H9 (cell line): ENCODE results near the gene CNIH1. TPM values are rescaled to one million over a fixed set of nuclear protein-coding genes. Genes with fewer than 3 reads are reported as not detected.

ENCODE experiments used
- DNase-seq: peaks from one replicate; pipeline ENCODE4 v3.0.0-alpha.2; 2017
- H2AFZ ChIP-seq: one replicate; pipeline ENCODE4 v1.6.1; 2013; ENCODE audit warnings: mild to moderate bottlenecking, low read length, control low read depth, moderate library complexity
- H2AK5ac ChIP-seq: 2 replicates; pipeline ENCODE4 v1.6.1; 2013; ENCODE audit warnings: low read length, control low read depth, mixed read lengths; ENCODE audit not compliant: insufficient read length
- H2BK120ac ChIP-seq: one replicate; pipeline ENCODE4 v1.6.1; 2013; ENCODE audit warnings: low read depth, mild to moderate bottlenecking, low read length, control low read depth, inconsistent platforms; ENCODE audit not compliant: poor library complexity, severe bottlenecking
- H2BK12ac ChIP-seq: 2 replicates; pipeline ENCODE4 v1.6.1; 2013; ENCODE audit warnings: low read length, control low read depth, mixed read lengths, low read depth; ENCODE audit not compliant: insufficient read length
- H2BK15ac ChIP-seq: 2 replicates; pipeline ENCODE4 v1.6.1; 2013; ENCODE audit warnings: low read depth, low read length, control low read depth
- H2BK20ac ChIP-seq: one replicate; pipeline ENCODE4 v1.6.1; 2013; ENCODE audit warnings: low read depth, mild to moderate bottlenecking, low read length, control low read depth, inconsistent platforms; ENCODE audit not compliant: poor library complexity, severe bottlenecking
- H2BK5ac ChIP-seq: 2 replicates; pipeline ENCODE4 v1.6.1; 2013; ENCODE audit warnings: low read length, control low read depth, mixed read lengths; ENCODE audit not compliant: insufficient read length
- H3K14ac ChIP-seq: 2 replicates; pipeline ENCODE4 v1.6.1; 2013; ENCODE audit warnings: low read length, control low read depth; ENCODE audit not compliant: insufficient read depth
- H3K18ac ChIP-seq: 2 replicates; pipeline ENCODE4 v1.6.1; 2013; ENCODE audit warnings: low read depth, mild to moderate bottlenecking, mixed read lengths, low read length, control low read depth; ENCODE audit not compliant: insufficient read length
- H3K23ac ChIP-seq: 2 replicates; pipeline ENCODE4 v1.6.1; 2013; ENCODE audit warnings: low read length, control low read depth, mixed read lengths, low read depth; ENCODE audit not compliant: insufficient read length
- H3K23me2 ChIP-seq: 2 replicates; pipeline ENCODE4 v1.6.1; 2013; ENCODE audit warnings: low read depth, mild to moderate bottlenecking, mixed read lengths, low read length, control low read depth; ENCODE audit not compliant: insufficient read length, poor library complexity, severe bottlenecking
- H3K27ac ChIP-seq: 2 replicates; pipeline ENCODE4 v1.5.1; 2013; ENCODE audit warnings: low read length, control low read depth, mixed read lengths, low read depth; ENCODE audit not compliant: insufficient read length
- H3K27me3 ChIP-seq: 2 replicates; pipeline ENCODE4 v1.6.1; 2013; ENCODE audit warnings: low read length, control low read depth, inconsistent platforms; ENCODE audit not compliant: insufficient read depth
- H3K4ac ChIP-seq: 2 replicates; pipeline ENCODE4 v1.6.1; 2013; ENCODE audit warnings: low read depth, mild to moderate bottlenecking, control low read depth, inconsistent platforms, low read length, moderate library complexity
- H3K4me1 ChIP-seq: 2 replicates; pipeline ENCODE4 v1.6.1; 2013; ENCODE audit warnings: low read length, control low read depth, inconsistent platforms; ENCODE audit not compliant: insufficient read depth
- H3K4me2 ChIP-seq: 2 replicates; pipeline ENCODE4 v1.6.1; 2013; ENCODE audit warnings: low read length, control low read depth, mixed read lengths; ENCODE audit not compliant: insufficient read length, insufficient read depth
- H3K56ac ChIP-seq: 2 replicates; pipeline ENCODE4 v1.6.1; 2013; ENCODE audit warnings: low read depth, mild to moderate bottlenecking, mixed read lengths, low read length, control low read depth; ENCODE audit not compliant: insufficient read length
- H3K79me1 ChIP-seq: 2 replicates; pipeline ENCODE4 v1.6.1; 2013; ENCODE audit warnings: low read depth, mild to moderate bottlenecking, moderate library complexity, low read length, control low read depth, inconsistent platforms; ENCODE audit not compliant: insufficient read depth, poor library complexity, severe bottlenecking
- H3K79me2 ChIP-seq: 2 replicates; pipeline ENCODE4 v1.6.1; 2013; ENCODE audit warnings: low read length, control low read depth, inconsistent platforms; ENCODE audit not compliant: insufficient read depth
- H3K9ac ChIP-seq: 2 replicates; pipeline ENCODE4 v1.6.1; 2013; ENCODE audit warnings: low read length, control low read depth, mixed read lengths; ENCODE audit not compliant: insufficient read length; ENCODE audit errors: extremely low read depth
- H3K9me3 ChIP-seq: one replicate; pipeline ENCODE4 v1.6.1; 2013; ENCODE audit warnings: low read depth, low read length, inconsistent platforms; ENCODE audit not compliant: control insufficient read depth
- H3T11ph ChIP-seq: one replicate; pipeline ENCODE4 v1.6.1; 2013; ENCODE audit warnings: mild to moderate bottlenecking, low read length, control low read depth, inconsistent platforms
- H4K20me1 ChIP-seq: one replicate; pipeline ENCODE4 v1.6.1; 2013; ENCODE audit not compliant: control insufficient read depth, insufficient read length, insufficient read depth
- H4K5ac ChIP-seq: 2 replicates; pipeline ENCODE4 v1.6.1; 2013; ENCODE audit warnings: low read depth, mild to moderate bottlenecking, mixed read lengths, low read length, control low read depth; ENCODE audit not compliant: insufficient read length
- H4K8ac ChIP-seq: replicated peaks from 2 replicates; pipeline ENCODE4 v1.6.1; 2013; ENCODE audit warnings: low read length, control low read depth, mixed read lengths, low read depth; ENCODE audit not compliant: insufficient read length
- H4K91ac ChIP-seq: 2 replicates; pipeline ENCODE4 v1.6.1; 2013; ENCODE audit warnings: low read depth, mild to moderate bottlenecking, moderate library complexity, mixed read lengths, low read length, control low read depth; ENCODE audit not compliant: insufficient read length
- H3K27ac Mint-ChIP-seq, 3 experiments: 2 replicates in 2 of 3; 3 replicates in 1 of 3; pipeline ENCODE4 v1.8.0; 2020 to 2021; ENCODE audit warnings: mixed read lengths in 3 of 3, mild to moderate bottlenecking in 1 of 3, moderate library complexity in 1 of 3
- H3K27me3 Mint-ChIP-seq: 2 replicates; pipeline ENCODE4 v1.8.0; 2021; ENCODE audit warnings: low read depth, mild to moderate bottlenecking, moderate library complexity, mixed read lengths
- H3K36me3 Mint-ChIP-seq, 3 experiments: 2 replicates in 2 of 3; 3 replicates in 1 of 3; pipeline ENCODE4 v1.8.0; 2020 to 2021; ENCODE audit warnings: low read depth in 3 of 3, mixed read lengths in 3 of 3; ENCODE audit not compliant: insufficient read depth in 1 of 3
- H3K4me1 Mint-ChIP-seq, 2 experiments: 2 replicates each; pipeline ENCODE4 v1.8.0; 2020; ENCODE audit warnings: mixed read lengths in 2 of 2
- H3K4me3 Mint-ChIP-seq, 2 experiments: 2 replicates in 1 of 2; 3 replicates in 1 of 2; pipeline ENCODE4 v1.8.0; 2020 to 2021; ENCODE audit warnings: mild to moderate bottlenecking in 2 of 2, mixed read lengths in 2 of 2, moderate library complexity in 1 of 2
- H3K9me3 Mint-ChIP-seq, 2 experiments: 2 replicates in 1 of 2; 3 replicates in 1 of 2; pipeline ENCODE4 v1.8.0; 2020; ENCODE audit warnings: mild to moderate bottlenecking in 2 of 2, mixed read lengths in 2 of 2, moderate library complexity in 1 of 2
- WGBS: extraction: QIAGEN DNeasy Blood & Tissue Kit; methylation state at CpG from one replicate; pipeline ENCODE4 v1.1.7; 2013; ENCODE audit warnings: missing lambda C conversion rate, low lambda C conversion rate, mixed read lengths; ENCODE audit not compliant: insufficient read length; ENCODE audit errors: extremely low coverage; 5-methylcytosine and 5-hydroxymethylcytosine counted together
- total RNA-seq: library from RNA; stranded (reverse); gene quantifications from 2 replicates; pipeline ENCODE4 v1.2.1, GENCODE V29; 2021
- TF ChIP-seq, protein P1 (sequence below): fragments of 200-600 bp; sonication (generic); conservative IDR thresholded peaks from 3 replicates; pipeline ENCODE4 v1.8.0; 2021; ENCODE audit warnings: antibody characterized with exemption, mild to moderate bottlenecking

The CNIH1 gene
- total RNA-seq, 1 experiment from 2014 or later: 99.3 TPM

DNA sequence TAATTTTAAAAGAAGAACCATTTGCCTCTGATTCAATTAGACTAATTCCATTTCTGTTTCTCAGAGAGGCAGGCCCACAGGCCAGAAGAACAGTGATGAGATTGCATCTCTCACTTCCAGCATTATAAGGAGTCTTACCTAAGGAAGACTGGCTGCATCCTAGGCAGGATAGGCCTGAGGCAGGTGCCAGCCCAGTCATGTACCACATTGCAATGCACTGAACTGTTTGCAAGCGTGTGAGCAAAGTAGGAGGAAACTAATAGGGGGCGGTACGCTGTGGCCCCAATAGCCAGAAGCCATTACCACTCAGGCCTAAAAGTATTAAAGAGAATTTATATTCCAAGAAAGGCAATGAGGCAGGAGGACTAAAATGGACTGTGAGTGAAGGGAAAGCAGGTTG is 12.1 kb upstream of the CNIH1 start:
- H3K27me3 ChIP-seq: no peaks in the 10 kb centered on the region
- no peak overlapping the region for H3T11ph ChIP-seq
- H2AFZ ChIP-seq: no peak overlapping the region
- H4K91ac ChIP-seq: no peak overlapping the region
- H3K23ac ChIP-seq: no peak overlapping the region
- Mint-ChIP-seq H3K4me3 (no peak overlapping the region), H3K27me3 (no peaks in the 10 kb centered on the region), H3K36me3 (no peaks in the 10 kb centered on the region), H3K9me3 (peaks cover 0 to 1% of the 10 kb centered on the region in 2 experiments; a peak in 2 of 5 replicates), H3K27ac (no peak overlapping the region), H3K4me1 (peaks cover 3 to 7% of the 10 kb centered on the region in 2 experiments)
- H3K4ac ChIP-seq: no peak overlapping the region
- no peak for DNase-seq
- no peaks in the 10 kb centered on the region for H3K79me2 ChIP-seq
- H3K9ac ChIP-seq: no peak overlapping the region
- H2BK20ac ChIP-seq: no peak overlapping the region
- no peak overlapping the region for H2BK12ac ChIP-seq
- no peak overlapping the region for H2AK5ac ChIP-seq
- H4K20me1 ChIP-seq: no peaks in the 10 kb centered on the region
- no peaks in the 10 kb centered on the region for H3K23me2 ChIP-seq
- no peaks in the 10 kb centered on the region for H3K4me1 ChIP-seq
- no CpG with 5 or more reads among the region's 3 CpGs for WGBS
- H2BK15ac ChIP-seq: no peak overlapping the region
- H3K4me2 ChIP-seq: no peak overlapping the region
- H3K14ac ChIP-seq: no peak overlapping the region
- H3K27ac ChIP-seq: no peak overlapping the region
- H3K18ac ChIP-seq: no peak overlapping the region
- TF ChIP-seq, protein P1, sequence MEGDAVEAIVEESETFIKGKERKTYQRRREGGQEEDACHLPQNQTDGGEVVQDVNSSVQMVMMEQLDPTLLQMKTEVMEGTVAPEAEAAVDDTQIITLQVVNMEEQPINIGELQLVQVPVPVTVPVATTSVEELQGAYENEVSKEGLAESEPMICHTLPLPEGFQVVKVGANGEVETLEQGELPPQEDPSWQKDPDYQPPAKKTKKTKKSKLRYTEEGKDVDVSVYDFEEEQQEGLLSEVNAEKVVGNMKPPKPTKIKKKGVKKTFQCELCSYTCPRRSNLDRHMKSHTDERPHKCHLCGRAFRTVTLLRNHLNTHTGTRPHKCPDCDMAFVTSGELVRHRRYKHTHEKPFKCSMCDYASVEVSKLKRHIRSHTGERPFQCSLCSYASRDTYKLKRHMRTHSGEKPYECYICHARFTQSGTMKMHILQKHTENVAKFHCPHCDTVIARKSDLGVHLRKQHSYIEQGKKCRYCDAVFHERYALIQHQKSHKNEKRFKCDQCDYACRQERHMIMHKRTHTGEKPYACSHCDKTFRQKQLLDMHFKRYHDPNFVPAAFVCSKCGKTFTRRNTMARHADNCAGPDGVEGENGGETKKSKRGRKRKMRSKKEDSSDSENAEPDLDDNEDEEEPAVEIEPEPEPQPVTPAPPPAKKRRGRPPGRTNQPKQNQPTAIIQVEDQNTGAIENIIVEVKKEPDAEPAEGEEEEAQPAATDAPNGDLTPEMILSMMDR: no peak
- H2BK120ac ChIP-seq: no peak overlapping the region
- no peak overlapping the region for H2BK5ac ChIP-seq
- no peak overlapping the region for H4K8ac ChIP-seq
- H3K56ac ChIP-seq: no peak overlapping the region
- no peaks in the 10 kb centered on the region for H3K9me3 ChIP-seq
- H4K5ac ChIP-seq: no peak overlapping the region
- H3K79me1 ChIP-seq: no peaks in the 10 kb centered on the region
